Measurements from ENCODE around the gene ACAD11.

DNA sequence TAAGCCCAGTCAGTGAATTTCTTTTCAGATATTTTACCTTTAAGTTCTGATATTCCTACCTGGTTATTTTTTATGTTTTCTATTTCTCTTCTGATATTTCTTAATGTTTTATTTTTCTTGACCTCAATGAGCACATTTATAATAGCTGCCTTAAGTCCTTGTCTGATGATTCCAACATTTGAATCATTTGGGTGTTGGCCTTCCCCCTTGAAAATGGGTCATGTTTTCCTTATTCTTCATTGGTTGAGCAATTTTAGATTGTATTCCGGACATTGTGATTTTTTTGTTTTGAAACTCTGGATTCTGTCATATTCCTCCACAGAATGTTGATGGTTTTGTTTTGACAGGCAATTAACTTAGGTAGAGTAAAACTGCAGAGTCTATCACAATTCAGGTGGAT is 72.2 kb downstream of the ACAD11 start:
- TF ChIP-seq POLR2A (IDR thresholded peaks at IDR 0.05): no peak
- TF ChIP-seq, protein P1, sequence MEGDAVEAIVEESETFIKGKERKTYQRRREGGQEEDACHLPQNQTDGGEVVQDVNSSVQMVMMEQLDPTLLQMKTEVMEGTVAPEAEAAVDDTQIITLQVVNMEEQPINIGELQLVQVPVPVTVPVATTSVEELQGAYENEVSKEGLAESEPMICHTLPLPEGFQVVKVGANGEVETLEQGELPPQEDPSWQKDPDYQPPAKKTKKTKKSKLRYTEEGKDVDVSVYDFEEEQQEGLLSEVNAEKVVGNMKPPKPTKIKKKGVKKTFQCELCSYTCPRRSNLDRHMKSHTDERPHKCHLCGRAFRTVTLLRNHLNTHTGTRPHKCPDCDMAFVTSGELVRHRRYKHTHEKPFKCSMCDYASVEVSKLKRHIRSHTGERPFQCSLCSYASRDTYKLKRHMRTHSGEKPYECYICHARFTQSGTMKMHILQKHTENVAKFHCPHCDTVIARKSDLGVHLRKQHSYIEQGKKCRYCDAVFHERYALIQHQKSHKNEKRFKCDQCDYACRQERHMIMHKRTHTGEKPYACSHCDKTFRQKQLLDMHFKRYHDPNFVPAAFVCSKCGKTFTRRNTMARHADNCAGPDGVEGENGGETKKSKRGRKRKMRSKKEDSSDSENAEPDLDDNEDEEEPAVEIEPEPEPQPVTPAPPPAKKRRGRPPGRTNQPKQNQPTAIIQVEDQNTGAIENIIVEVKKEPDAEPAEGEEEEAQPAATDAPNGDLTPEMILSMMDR (IDR thresholded peaks at IDR 0.05): no peak

Measured in lower leg skin (tissue), 3 donors.